Fibroblast of the aortic adventitia (primary cell): ENCODE measurements around the gene LASP1. TPM values are rescaled to one million over a fixed set of nuclear protein-coding genes. Genes with fewer than 3 reads are reported as not detected.
A peak's percentile ranks its signal among the peaks of the same experiment; 100 is the strongest.

Experiments used
- DNase-seq: peaks from one replicate; pipeline ENCODE4 v3.0.0-alpha.2; 2010; ENCODE audit warnings: low read depth
- H3K4me3 ChIP-seq: 2 replicates; pipeline ENCODE4 v1.5.1; 2011; ENCODE audit warnings: low read depth, mild to moderate bottlenecking, control low read depth, low read length, moderate library complexity
- total RNA-seq: library from RNA; depleted of rRNA; stranded (reverse); fragments of >200 nt; gene quantifications from 2 replicates; pipeline ENCODE4 v1.2.3, GENCODE V29; 2012; ENCODE audit warnings: low replicate concordance
- TF ChIP-seq, protein P1 (sequence below): IDR thresholded peaks from 2 replicates; pipeline ENCODE4 v1.5.1; 2011; ENCODE audit warnings: mild to moderate bottlenecking, low read length, control low read depth, inconsistent platforms; ENCODE audit not compliant: insufficient read depth

The LASP1 gene, protein sequence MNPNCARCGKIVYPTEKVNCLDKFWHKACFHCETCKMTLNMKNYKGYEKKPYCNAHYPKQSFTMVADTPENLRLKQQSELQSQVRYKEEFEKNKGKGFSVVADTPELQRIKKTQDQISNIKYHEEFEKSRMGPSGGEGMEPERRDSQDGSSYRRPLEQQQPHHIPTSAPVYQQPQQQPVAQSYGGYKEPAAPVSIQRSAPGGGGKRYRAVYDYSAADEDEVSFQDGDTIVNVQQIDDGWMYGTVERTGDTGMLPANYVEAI
- 65.6 and 174 TPM in 2 replicates for total RNA-seq

DNA sequence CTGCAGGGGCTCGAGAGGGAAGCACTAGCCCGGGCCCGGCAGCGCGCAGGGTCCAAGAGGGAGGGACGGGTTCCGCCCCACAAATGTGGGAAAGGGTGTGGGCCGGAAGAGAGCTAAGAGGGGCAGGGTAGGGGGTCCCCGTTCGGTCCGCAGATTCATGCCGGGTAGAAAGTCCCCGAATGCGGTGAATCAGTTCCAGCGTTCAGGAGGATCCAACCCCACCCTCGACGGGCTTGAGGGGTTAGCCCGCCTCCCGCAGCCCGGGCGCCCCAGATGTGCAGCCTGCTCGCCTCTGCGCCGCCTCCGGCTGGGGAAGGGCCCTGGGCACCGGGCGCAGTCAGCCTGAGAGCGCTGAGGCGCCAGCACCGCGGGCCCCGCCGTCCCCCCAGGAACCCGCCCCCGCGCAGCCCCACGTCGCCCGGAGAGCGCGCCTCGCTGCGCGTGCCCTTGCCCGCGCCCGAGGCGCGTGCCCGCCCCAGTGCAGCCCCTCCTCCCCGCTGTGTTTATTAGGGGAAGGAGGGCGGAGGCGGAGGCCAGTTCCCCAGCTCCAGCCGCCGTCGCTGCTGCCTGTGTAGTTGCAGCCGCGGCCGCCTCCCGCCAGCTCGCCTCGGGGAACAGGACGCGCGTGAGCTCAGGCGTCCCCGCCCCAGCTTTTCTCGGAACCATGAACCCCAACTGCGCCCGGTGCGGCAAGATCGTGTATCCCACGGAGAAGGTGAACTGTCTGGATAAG is at the start of gene LASP1:
Gene LASP1 (plus strand): TSS at position 533 of the 733 bp plus-strand sequence. CDS start 132 bp downstream, at position 665.
- TF ChIP-seq, protein P1, sequence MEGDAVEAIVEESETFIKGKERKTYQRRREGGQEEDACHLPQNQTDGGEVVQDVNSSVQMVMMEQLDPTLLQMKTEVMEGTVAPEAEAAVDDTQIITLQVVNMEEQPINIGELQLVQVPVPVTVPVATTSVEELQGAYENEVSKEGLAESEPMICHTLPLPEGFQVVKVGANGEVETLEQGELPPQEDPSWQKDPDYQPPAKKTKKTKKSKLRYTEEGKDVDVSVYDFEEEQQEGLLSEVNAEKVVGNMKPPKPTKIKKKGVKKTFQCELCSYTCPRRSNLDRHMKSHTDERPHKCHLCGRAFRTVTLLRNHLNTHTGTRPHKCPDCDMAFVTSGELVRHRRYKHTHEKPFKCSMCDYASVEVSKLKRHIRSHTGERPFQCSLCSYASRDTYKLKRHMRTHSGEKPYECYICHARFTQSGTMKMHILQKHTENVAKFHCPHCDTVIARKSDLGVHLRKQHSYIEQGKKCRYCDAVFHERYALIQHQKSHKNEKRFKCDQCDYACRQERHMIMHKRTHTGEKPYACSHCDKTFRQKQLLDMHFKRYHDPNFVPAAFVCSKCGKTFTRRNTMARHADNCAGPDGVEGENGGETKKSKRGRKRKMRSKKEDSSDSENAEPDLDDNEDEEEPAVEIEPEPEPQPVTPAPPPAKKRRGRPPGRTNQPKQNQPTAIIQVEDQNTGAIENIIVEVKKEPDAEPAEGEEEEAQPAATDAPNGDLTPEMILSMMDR, result no peak

GRCh38 chr17:38824899-38825761 is 44.7 kb upstream of the LASP1 start, which contains the start of gene CWC25:
Gene CWC25, minus strand, starts transcription at chr17:38825321. Its CDS starts 138 bp downstream, at chr17:38825183.
- TF ChIP-seq, protein P1, result no peak
- DNase-seq, result peak; percentile 98
- peak within 1 kb of the TSS; percentile 73 for H3K4me3 ChIP-seq

More for the DNA sequence above, at the start of gene LASP1:
- H3K4me3 ChIP-seq, result peak within 1 kb of the TSS; percentile 96
- peak; percentile 82 for DNase-seq

DNA sequence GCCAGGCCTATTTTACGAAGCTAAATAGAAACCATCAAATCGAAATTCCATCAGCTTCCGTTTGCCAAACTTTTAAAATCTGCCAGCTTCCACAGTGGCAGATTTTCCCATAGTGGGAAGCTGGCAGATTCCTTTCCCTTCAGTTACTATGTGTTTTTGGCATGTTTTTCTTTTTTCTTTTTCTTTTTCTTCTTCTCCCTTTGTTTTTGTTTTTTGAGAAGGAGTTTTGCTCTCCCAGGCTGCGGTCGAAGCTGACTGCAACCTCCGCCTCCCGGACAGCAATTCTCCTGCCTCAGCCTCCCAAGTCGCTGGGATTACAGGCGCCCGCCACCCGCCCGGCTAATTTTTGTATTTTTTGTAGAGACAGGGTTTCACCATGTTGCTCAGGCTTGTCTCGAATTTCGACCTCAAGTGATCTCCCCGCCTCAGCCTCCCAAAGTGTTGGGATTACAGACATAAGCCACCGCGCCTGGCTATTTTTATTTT is 44.1 kb upstream of the LASP1 start:
- peak overlapping the region; percentile 73 for H3K4me3 ChIP-seq
- no peak for DNase-seq
- TF ChIP-seq, protein P1, result no peak

DNA sequence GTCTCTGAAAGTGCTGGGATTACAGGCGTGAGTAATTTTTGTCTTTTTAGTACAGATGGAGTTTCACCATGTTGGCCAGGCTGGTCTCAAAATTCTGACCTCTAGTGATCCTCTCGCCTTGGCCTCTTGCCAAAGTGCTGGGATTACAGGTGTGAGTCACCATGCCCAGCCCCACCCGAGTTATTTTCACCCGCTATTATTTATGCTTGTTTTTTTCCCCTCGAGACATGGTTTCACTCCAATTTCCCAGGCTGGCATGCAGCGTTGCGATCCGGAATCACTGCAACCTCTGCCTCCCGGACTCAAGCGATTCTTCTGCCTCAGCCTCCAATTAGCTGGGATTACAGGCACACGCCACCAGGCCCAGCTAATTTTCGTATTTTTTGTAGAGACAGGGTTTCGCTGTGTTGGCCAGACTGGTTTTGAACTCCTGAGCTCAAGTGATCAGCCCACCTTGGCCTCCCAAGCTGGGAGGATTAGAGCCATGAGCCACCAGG is 25.5 kb upstream of the LASP1 start:
- TF ChIP-seq, protein P1, result no peak
- H3K4me3 ChIP-seq, result no peak overlapping the region
- peak; percentile 45 for DNase-seq

- H3K4me3 ChIP-seq, result no peak overlapping the region
- DNase-seq, result no peak
- TF ChIP-seq, protein P1, result no peak
These were observed 21.3 kb upstream of the LASP1 start for GRCh38 chr17:38848557-38848891.

- TF ChIP-seq, protein P1, result no peak
- H3K4me3 ChIP-seq, result no peak overlapping the region
- no peak for DNase-seq
These were observed 20.8 kb upstream of the LASP1 start for GRCh38 chr17:38848939-38849605.
